Left lung (tissue), 10 donors: ENCODE results near the gene PRKCE. TPM values are rescaled to one million over a fixed set of nuclear protein-coding genes. Genes with fewer than 3 reads are reported as not detected.
A peak's percentile ranks its signal among the peaks of the same experiment; 100 is the strongest.

Source experiments
- ATAC-seq: fragments of 200-7000 bp; cut with Tn5 transposase; one replicate; pipeline ENCODE4 v1.9.1; 2020; ENCODE audit warnings: moderate library complexity
- DNase-seq, 4 donors: peaks; one replicate each; pipeline ENCODE4 v3.0.0-alpha.2; 2013 to 2020
- H3K27ac ChIP-seq, 2 donors: fragments of 200-600 bp; sonication (generic) in 1 of 2; one replicate each; pipeline versions ENCODE4 v1.5.0 to v1.8.0; 2020 to 2021
- H3K27me3 ChIP-seq, 2 donors: fragments of 200-600 bp; sonication (generic) in 1 of 2; one replicate each; pipeline versions ENCODE4 v1.5.0 to v1.8.0; 2020 to 2021
- H3K36me3 ChIP-seq, 2 donors: fragments of 200-600 bp; sonication (generic) in 1 of 2; one replicate each; pipeline versions ENCODE4 v1.5.0 to v1.8.0; 2020 to 2021
- H3K4me1 ChIP-seq, 2 donors: fragments of 200-600 bp; one replicate each; pipeline ENCODE4 v1.8.0; 2021
- H3K4me3 ChIP-seq, 2 donors: fragments of 200-600 bp; sonication (generic) in 1 of 2; one replicate each; pipeline versions ENCODE4 v1.5.0 to v1.8.0; 2020 to 2021; ENCODE audit warnings: mild to moderate bottlenecking in 1 of 2
- H3K9me3 ChIP-seq, 2 donors: fragments of 200-600 bp; sonication (generic) in 1 of 2; one replicate each; pipeline versions ENCODE4 v1.5.0 to v1.8.0; 2020 to 2021
- CTCF ChIP-seq, 2 donors: fragments of 200-600 bp; sonication (generic) in 1 of 2; IDR thresholded peaks; one replicate each; pipeline versions ENCODE4 v1.5.0 to v1.8.0; 2021; ENCODE audit warnings: antibody characterized with exemption in 2 of 2
- intact Hi-C, 2 donors: fragments of 100-400 bp; cut with DNase I; formaldehyde crosslinking; loops; one replicate each; pipeline versions ENCODE4 v1.11.2 to v1.14.2; 2022
- polyA plus RNA-seq, 6 donors: library from polyadenylated mRNA; unstranded; fragments of 120-200 nt; gene quantifications; one replicate each; pipeline ENCODE4 v1.2.1, GENCODE V29; 2013; ENCODE audit not compliant: insufficient read length in 6 of 6
- total RNA-seq, 2 donors: library from RNA; stranded (reverse); fragmentation: NEBNext Ultra II Directional; extraction: Animal tissue kit (Norgen Biotek cat#: 25700); gene quantifications; one replicate each; pipeline ENCODE4 v1.2.1, GENCODE V29; 2021
- donor health status: DM: no; HTN: yes; CAD: no.
- donor health status: DM: no; HTN: no; CAD: no.

PRKCE gene
- total and polyA plus RNA-seq, 8 donors = 12.0 to 56.9 (median 14.7) TPM

- H3K4me1 ChIP-seq = peaks cover 0 to 25% of the 10 kb centered on the region in 2 donors
- intact Hi-C loops = no loop called here
- H3K4me3 ChIP-seq = no peak overlapping the region
- no peak for TF ChIP-seq CTCF (IDR thresholded peaks at IDR 0.05)
- H3K36me3 ChIP-seq = no peaks in the 10 kb centered on the region
- DNase-seq = no peak
- H3K27ac ChIP-seq = no peak overlapping the region
- H3K27me3 ChIP-seq = no peaks in the 10 kb centered on the region
- no peaks in the 10 kb centered on the region for H3K9me3 ChIP-seq
- no peak for ATAC-seq
Measured at GRCh38 chr2:45680351-45680967, 29.0 kb downstream of the PRKCE start.

- Histone ChIP-seq H3K27me3 (no peaks in the 10 kb centered on the region), H3K4me1 (peaks cover 0 to 27% of the 10 kb centered on the region in 2 donors), H3K27ac (no peak overlapping the region), H3K36me3 (no peaks in the 10 kb centered on the region), H3K9me3 (no peaks in the 10 kb centered on the region), H3K4me3 (no peak overlapping the region)
- TF ChIP-seq CTCF (IDR thresholded peaks at IDR 0.05) = no peak
- DNase-seq = peak in 1 of 4 donors; percentile 36
- intact Hi-C loops = no loop called here
- peak; percentile 91 for ATAC-seq
Measured at GRCh38 chr2:45681675-45682074, 30.2 kb downstream of the PRKCE start.

GRCh38 chr2:45683292-45683691 is 31.8 kb downstream of the PRKCE start:
- intact Hi-C loops = no loop called here
- Histone ChIP-seq H3K9me3 (no peaks in the 10 kb centered on the region), H3K36me3 (no peaks in the 10 kb centered on the region), H3K27ac (no peak overlapping the region), H3K4me3 (no peak overlapping the region), H3K27me3 (no peaks in the 10 kb centered on the region), H3K4me1 (peaks cover 0 to 29% of the 10 kb centered on the region in 2 donors)
- no peak for DNase-seq
- ATAC-seq = no peak
- TF ChIP-seq CTCF (IDR thresholded peaks at IDR 0.05) = no peak

GRCh38 chr2:45684756-45685155 is 33.3 kb downstream of the PRKCE start:
- Histone ChIP-seq H3K36me3 (no peaks in the 10 kb centered on the region), H3K27me3 (no peaks in the 10 kb centered on the region), H3K4me1 (peaks cover 0 to 42% of the 10 kb centered on the region in 2 donors), H3K27ac (no peak overlapping the region), H3K4me3 (no peak overlapping the region), H3K9me3 (no peaks in the 10 kb centered on the region)
- peak; percentile 43 for ATAC-seq
- no peak for DNase-seq
- intact Hi-C loops = no loop called here
- TF ChIP-seq CTCF (IDR thresholded peaks at IDR 0.05) = no peak

GRCh38 chr2:45685260-45685659 is 33.8 kb downstream of the PRKCE start:
- TF ChIP-seq CTCF (IDR thresholded peaks at IDR 0.05) = no peak
- Histone ChIP-seq H3K27me3 (no peaks in the 10 kb centered on the region), H3K27ac (no peak overlapping the region), H3K4me3 (no peak overlapping the region), H3K36me3 (no peaks in the 10 kb centered on the region), H3K9me3 (no peaks in the 10 kb centered on the region), H3K4me1 (peaks cover 0 to 47% of the 10 kb centered on the region in 2 donors)
- intact Hi-C loops = no loop called here
- DNase-seq (no peak), ATAC-seq (no peak)
